ENCODE results near the gene SALL1.

DNA sequence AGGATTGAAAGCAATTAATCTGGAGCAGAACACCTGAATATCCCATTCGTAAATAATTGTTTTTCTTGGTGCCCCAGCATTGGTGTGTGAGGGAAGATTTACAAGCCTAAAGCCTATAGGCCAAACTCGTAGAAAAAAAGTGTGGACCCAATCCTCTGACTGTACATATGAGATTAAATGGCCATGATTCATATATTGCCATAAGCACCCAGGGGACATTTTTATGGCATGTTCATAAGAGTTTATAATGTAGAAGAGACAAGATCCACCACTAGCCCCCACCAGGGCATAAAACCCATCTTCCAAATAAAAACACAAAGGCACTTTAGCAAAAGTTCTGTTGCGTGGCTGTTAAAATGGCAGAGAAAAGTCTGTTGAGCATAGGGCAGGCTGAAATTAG lies 15.5 kb upstream of the SALL1 start:
- TF ChIP-seq ADNP (tag; IDR thresholded peaks at IDR 0.05) (no peak), FOXK2 (conservative IDR thresholded peaks at IDR 0.05 in 1 of 2, IDR thresholded peaks at IDR 0.05 in 1 of 2; ENCODE audit: low read depth in 2 of 2) (no peak), EWSR1 (IDR thresholded peaks at IDR 0.05; ENCODE audit: borderline replicate concordance, low read depth, partially characterized antibody) (no peak), ZBED1 (IDR thresholded peaks at IDR 0.05) (no peak), SP1 (CRISPR knock-in tag; IDR thresholded peaks at IDR 0.05) (no peak), FOXA1 (IDR thresholded peaks at IDR 0.05; ENCODE audit: borderline replicate concordance) (no peak), SREBF2 (CRISPR knock-in tag; IDR thresholded peaks at IDR 0.05) (no peak), BRCA1 (IDR thresholded peaks at IDR 0.05) (no peak), BRCA1 (CRISPR knock-in tag; IDR thresholded peaks at IDR 0.05) (no peak)
- TF ChIP-seq, protein P1, sequence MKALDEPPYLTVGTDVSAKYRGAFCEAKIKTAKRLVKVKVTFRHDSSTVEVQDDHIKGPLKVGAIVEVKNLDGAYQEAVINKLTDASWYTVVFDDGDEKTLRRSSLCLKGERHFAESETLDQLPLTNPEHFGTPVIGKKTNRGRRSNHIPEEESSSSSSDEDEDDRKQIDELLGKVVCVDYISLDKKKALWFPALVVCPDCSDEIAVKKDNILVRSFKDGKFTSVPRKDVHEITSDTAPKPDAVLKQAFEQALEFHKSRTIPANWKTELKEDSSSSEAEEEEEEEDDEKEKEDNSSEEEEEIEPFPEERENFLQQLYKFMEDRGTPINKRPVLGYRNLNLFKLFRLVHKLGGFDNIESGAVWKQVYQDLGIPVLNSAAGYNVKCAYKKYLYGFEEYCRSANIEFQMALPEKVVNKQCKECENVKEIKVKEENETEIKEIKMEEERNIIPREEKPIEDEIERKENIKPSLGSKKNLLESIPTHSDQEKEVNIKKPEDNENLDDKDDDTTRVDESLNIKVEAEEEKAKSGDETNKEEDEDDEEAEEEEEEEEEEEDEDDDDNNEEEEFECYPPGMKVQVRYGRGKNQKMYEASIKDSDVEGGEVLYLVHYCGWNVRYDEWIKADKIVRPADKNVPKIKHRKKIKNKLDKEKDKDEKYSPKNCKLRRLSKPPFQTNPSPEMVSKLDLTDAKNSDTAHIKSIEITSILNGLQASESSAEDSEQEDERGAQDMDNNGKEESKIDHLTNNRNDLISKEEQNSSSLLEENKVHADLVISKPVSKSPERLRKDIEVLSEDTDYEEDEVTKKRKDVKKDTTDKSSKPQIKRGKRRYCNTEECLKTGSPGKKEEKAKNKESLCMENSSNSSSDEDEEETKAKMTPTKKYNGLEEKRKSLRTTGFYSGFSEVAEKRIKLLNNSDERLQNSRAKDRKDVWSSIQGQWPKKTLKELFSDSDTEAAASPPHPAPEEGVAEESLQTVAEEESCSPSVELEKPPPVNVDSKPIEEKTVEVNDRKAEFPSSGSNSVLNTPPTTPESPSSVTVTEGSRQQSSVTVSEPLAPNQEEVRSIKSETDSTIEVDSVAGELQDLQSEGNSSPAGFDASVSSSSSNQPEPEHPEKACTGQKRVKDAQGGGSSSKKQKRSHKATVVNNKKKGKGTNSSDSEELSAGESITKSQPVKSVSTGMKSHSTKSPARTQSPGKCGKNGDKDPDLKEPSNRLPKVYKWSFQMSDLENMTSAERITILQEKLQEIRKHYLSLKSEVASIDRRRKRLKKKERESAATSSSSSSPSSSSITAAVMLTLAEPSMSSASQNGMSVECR (CRISPR knock-in tag; IDR thresholded peaks at IDR 0.05) = no peak
- TF ChIP-seq, protein P2, sequence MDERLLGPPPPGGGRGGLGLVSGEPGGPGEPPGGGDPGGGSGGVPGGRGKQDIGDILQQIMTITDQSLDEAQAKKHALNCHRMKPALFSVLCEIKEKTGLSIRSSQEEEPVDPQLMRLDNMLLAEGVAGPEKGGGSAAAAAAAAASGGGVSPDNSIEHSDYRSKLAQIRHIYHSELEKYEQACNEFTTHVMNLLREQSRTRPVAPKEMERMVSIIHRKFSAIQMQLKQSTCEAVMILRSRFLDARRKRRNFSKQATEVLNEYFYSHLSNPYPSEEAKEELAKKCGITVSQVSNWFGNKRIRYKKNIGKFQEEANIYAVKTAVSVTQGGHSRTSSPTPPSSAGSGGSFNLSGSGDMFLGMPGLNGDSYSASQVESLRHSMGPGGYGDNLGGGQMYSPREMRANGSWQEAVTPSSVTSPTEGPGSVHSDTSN (CRISPR knock-in tag; IDR thresholded peaks at IDR 0.05; ENCODE audit: low read depth) = no peak
- TF ChIP-seq, protein P2 (tag; conservative IDR thresholded peaks at IDR 0.05; ENCODE audit: low read depth) = no peak

Measured in K562 (cell line).